T-helper 2 cell (primary cell): ENCODE results near the gene SCAF1.

Source experiments
- DNase-seq, 5 experiments: peaks; one replicate each; pipeline versions ENCODE4 v3.0.0 to v3.0.0-alpha.2; 2012 to 2022

Gene SCAF1

DNA sequence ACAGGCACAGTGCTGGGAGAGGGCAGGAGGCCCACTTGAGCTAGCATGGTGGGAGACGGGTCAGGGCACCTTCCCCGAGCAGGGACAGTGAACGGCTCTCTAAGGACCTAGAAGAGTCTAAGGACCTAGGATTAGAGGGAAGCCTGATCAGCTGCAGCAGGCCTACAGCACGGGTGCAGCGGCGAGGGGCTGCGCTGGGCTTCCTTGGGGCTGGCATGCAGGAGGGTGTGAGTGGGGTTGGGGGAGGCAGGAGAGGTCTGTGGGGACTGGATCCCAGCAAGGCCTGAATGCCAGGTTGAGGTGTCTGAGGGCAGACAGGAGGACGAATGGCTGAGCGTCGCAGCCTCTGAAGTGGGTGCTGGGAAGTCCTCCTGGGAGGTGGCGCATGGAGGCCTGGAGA lies 3.6 kb downstream of the SCAF1 start:
- DNase-seq: no peak

DNA sequence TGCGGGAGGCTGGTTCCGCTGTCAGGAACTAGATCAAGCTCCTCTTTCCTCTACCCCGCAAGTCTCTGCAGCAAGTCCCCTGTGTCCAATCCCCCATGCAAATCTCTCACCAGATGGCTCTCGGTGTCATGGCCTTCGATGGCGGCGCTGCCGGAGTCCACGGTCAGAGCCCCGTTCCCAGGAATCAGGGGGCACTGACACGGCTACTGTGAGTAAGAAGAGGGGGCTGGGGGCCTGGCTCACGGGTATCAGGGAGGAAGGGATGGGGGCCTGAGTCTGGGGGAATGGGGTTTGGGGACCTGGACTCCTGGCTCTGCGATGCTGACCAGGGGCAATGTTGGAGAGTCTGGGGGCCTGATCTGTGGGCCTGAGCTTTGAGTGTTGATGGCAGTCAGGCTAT lies 4.0 kb downstream of the SCAF1 start:
- DNase-seq: no peak

DNA sequence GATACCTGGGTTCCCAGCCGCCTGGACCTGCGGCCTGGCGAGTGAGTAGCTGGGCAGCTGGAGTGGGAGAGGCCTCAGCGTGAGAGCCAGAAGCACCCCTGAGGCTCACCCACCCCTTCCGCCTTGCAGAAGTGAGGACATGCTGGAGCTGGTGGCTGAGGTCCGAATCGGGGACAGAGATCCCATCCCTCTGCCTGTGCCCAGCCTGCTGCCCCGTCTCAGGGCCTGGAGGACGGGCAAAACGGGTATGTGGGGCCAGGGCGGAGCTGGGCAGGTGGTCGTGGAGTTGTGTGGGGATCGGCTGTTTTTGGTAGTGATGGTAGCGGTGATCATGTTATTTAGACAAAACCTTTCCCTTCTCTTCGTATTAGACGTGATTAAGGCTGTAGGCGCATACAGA lies 4.6 kb downstream of the SCAF1 start:
- no peak for DNase-seq

DNA sequence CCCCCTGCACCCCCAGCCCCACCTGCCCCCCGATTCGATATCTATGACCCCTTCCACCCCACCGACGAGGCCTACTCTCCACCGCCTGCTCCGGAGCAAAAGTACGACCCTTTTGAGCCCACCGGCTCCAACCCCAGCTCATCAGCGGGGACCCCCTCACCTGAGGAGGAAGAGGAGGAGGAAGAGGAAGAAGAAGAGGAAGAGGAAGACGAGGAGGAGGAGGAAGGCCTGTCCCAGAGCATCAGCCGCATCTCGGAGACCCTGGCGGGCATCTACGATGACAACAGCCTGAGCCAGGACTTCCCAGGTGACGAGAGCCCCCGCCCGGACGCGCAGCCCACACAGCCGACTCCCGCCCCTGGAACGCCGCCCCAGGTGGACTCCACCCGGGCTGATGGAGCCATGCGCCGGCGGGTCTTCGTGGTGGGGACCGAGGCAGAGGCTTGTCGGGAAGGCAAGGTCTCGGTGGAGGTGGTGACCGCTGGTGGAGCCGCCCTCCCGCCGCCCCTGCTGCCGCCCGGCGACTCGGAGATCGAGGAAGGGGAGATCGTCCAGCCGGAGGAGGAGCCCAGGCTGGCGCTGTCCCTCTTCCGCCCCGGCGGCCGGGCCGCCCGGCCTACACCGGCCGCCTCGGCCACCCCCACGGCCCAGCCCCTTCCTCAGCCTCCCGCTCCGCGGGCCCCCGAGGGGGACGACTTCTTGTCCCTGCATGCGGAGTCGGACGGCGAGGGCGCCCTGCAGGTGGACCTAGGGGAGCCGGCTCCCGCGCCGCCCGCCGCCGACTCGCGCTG lies 9.2 kb downstream of the SCAF1 start:
- no peak for DNase-seq

DNA sequence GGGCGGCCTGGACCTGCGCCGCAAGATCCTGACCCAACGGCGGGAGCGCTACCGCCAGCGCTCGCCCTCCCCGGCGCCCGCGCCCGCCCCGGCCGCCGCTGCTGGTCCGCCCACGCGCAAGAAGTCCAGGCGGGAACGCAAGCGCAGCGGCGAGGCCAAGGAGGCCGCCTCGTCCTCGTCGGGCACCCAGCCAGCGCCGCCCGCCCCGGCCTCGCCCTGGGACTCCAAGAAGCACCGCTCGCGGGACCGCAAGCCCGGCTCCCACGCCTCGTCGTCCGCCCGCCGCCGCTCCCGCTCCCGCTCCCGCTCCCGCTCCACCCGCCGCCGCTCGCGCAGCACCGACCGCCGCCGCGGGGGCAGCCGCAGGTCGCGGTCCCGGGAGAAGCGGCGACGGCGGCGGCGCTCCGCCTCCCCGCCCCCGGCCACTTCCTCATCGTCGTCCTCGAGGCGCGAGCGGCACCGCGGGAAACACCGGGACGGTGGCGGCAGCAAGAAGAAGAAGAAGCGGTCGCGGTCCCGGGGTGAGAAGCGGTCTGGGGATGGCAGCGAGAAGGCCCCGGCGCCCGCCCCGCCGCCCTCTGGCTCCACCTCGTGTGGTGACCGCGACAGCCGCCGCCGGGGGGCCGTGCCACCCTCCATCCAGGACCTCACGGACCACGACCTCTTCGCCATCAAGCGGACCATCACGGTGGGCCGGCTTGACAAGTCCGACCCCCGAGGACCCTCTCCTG lies 10.0 kb downstream of the SCAF1 start:
- DNase-seq: no peak

DNA sequence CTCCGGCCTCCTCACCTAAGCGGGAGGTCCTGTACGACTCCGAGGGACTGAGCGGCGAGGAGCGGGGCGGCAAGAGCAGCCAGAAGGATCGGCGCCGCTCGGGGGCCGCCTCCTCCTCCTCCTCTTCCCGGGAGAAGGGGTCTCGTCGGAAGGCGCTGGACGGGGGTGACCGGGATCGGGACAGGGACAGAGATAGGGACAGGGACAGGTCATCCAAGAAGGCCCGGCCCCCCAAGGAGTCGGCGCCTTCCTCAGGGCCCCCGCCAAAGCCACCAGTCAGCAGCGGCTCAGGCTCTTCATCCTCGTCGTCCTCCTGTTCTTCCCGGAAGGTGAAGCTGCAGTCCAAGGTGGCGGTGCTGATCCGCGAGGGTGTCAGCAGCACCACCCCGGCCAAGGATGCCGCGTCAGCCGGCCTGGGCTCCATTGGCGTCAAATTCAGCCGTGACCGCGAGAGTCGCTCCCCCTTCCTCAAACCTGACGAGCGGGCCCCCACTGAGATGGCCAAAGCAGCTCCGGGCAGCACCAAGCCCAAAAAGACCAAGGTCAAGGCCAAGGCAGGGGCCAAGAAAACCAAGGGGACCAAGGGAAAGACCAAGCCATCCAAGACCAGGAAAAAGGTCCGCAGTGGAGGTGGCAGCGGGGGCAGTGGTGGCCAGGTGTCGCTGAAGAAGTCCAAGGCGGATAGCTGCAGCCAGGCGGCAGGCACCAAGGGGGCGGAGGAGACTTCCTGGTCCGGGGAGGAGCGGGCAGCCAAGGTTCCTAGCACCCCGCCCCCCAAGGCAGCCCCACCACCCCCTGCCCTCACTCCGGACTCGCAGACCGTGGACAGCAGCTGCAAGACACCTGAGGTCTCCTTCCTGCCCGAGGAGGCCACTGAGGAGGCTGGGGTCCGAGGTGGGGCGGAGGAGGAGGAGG lies 10.8 kb downstream of the SCAF1 start:
- DNase-seq: no peak

DNA sequence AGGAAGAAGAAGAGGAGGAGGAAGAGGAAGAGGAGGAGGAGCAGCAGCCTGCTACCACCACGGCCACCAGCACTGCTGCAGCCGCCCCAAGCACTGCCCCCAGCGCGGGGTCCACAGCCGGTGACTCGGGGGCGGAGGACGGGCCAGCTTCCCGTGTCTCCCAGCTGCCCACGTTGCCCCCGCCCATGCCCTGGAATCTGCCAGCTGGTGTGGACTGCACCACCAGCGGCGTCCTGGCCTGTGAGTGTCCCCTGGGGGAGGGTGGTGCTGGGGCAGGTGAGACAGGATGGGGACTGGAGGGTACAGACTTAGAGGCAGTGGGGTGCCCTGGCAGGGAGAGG lies 11.4 kb downstream of the SCAF1 start:
- no peak for DNase-seq

DNA sequence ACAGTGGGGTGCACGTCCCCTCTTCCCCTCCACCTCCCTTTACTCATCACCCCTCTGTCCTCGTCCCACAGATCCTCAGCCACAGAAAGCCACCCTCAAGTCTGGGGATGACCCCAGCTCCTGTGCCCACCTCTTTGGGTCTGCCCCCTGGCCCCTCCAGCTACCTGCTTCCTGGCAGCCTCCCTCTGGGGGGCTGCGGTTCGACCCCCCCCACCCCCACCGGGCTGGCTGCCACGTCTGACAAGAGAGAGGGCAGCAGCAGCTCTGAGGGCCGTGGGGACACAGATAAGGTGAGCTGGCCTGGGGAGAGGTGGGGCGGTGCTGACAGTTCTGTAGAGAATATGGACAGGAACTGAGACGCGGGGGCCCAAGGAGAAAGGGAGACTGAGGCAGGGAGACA lies 12.6 kb downstream of the SCAF1 start:
- DNase-seq: no peak

DNA sequence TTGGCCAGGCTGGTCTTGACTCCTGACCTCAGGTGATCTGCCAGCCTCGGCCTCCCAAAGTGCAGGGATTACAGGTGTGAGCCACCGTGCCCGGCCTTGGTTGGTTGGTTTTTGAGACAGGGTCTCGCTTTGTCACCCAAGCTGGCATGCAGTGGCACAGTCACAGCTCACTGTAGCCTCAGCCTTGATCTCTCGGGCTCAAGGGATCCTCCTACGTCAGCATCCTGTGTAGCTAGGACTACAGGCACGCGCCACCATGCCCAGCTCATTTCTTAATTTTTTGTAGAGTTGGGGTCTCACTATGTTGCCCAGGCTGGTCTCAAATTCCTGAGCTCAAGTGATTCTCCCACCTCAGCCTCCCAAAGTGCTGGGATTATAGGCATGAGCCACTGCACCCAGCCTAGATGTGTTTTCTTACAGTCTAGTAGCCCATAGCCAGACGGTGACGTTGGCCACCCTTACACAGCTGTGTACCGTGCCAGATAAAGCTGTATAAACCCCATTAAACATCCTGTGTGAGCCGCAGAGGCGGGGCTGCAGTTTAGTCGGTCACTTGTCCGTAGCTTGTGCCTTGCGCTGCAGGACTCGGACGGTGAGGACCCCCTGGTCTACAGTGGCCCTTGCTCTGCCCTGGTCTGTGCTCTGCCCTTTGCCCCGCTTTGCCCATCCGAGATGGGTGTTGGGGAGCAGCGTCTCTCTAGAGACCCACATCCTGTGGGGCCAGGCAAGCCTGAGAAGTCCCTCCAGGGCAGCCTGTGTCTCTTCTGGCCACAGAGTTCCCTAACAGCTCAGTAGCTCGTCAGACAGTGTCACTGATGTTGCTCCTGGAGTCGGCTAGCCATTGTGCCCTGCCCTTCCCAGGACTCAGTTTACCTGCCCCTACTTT lies 13.8 kb downstream of the SCAF1 start:
- DNase-seq: no peak

DNA sequence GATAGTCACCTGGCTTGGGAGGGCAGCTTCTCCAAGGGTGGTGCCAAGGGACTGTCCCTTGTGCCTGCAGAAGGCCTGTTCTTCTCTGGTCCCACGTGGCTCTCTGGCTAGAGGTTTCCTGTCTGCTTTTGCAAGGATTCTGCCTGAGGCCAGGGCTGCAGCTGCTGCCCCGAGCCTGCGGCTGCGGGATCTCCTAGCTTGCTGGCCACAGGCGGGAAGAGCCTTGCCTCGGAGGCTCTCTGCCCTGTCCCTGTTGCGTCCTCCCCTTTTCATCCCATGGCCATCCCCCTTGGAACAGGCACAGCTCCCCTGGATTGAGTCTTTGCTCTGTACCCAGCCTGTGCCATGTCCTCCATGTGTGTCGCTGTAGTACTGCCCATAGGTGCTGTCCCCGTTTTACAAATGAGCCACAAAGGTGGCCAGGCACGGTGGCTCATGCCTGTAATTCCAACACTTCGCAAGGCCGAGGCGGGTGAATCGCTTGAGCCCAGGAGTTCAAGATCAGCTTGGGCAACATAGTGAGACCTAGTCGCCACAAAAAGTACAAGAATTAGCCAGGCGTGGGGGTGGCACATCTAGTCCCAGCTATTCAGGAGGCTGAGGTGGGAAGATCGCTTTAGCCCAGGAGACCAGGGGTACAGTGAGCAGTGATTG lies 14.6 kb downstream of the SCAF1 start:
- no peak for DNase-seq

DNA sequence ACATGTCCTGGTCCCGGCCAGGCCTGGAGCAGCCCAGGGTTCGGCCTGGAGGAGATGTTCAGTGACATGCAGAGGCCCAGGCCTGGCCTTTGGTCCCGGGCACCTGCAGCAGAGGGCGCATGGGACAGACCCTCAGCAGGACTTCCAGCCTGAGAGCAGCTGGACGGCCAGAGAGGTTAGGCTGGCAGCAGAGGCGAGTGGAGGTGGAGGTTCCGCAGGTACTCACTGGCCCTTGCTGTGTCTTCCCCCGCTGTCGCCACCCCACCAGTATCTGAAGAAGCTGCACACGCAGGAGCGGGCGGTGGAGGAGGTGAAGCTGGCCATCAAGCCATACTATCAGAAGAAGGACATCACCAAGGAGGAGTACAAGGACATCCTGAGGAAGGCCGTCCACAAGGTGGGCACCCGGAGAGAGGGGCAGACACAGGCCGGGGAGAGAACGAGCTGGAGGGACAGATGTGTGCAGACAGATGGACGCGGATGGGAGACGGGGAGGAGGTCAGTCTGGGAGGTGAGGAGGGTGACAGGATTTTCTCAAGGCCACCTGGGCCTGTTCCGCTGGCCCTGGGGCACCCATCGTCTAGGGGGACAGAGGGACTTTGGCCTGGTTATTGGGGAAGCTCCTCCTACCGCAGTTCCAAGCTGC lies 15.6 kb downstream of the SCAF1 start:
- no peak for DNase-seq

DNA sequence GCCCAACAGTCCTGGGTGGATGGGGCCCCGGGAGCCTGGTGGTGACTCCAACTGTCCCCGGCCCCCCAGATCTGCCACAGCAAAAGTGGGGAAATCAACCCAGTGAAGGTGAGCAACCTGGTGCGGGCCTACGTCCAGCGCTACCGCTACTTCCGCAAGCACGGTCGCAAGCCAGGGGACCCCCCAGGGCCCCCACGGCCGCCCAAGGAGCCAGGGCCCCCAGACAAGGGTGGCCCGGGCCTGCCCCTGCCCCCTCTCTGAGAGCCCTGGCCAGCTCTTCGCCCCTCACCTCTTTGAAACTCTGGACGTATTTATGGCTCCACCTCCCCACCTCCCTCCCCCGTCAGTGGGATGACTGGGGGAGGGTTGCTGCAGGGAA lies 16.1 kb downstream of the SCAF1 start:
- no peak for DNase-seq

DNA sequence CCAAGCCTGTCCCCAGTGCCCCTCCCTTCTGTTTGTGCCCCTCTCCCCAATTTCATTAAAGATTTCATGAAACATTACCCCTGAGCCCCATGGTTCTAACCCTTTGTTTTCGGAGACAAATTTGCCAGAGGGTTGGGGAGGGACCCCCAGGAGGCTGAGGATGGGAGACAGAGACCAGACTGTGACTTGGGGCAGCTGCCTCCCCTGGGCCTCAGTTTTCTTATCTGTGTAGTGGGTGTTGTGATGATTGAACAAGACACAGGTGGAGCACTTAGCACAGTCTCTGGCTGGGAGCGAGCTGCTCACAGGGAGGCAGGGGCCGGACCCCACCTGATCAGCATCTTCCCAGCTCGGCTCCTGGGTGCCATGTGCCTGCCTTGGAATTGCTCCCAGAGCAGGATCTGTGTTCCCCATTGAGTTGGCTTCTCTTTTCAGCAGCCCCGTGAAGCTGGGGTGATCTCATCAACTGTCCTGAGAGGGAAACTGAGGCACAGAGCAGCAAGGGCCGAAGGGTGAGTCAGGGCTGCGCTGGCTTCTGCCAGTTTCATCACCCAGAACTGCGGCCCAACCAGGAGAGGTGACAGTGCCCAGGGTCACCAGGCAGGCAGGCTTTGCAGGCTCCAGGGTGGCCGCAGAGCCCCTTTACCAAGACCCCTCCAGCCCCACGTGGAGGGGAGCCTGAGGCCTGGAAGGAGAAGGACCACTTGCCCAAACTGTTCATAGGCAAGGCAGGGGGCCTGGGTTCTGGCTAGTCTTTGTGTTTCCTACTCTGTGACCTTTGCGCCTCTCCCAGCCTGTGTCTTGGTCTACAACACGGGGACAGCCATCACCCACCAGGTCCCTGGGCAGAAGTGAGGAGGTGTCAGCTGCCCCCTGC lies 16.8 kb downstream of the SCAF1 start:
- no peak for DNase-seq

DNA sequence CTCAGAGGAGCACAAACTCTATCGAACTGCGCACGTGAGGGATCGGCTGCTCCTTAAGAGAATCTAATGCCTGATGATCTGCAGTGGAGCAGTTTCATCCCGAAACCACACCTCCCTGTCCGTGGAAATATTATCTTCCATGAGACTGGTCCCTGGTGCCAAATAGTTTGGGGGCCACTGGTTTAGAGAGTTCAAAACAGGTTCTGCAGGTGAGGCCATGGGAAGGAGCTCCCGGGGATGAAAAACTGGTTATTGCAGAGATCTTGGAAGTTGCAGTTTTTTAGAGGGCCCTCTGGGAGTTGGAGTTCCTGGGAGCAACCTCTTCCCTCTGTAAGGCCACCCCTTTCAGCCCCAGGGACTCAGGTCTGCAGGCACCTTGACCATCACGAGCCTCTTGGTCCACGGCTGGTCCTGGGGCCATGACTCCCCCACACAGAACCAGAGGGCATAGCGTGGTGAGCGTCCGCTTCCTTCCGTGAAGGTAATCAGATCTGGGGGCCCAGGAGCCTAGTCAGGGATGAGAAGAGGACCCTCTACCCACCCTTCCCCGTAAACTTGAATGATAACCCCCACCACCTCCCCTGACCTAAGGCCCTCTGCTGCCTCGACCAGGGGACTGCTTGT lies 18.4 kb downstream of the SCAF1 start:
- DNase-seq: no peak

DNA sequence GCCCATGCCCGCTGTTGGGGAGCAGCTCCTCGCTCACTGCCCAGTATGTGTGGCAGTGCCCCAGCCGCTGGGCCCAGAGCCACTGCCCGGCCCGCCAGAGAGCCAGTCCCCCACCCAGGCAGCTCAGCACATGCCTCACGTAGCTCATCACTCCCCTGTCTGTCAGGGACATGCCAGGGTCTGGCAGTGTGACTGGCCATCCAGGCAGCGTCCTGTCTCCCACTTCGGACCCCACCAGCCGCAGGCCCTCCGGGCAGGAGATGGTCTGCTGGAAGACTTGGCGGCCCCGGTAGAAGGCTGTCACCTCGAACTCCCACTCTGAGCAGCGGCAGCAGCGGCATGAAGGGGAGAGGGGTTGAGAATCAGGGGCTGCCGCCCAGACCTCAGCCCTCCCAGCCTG lies 20.0 kb downstream of the SCAF1 start:
- DNase-seq: no peak

DNA sequence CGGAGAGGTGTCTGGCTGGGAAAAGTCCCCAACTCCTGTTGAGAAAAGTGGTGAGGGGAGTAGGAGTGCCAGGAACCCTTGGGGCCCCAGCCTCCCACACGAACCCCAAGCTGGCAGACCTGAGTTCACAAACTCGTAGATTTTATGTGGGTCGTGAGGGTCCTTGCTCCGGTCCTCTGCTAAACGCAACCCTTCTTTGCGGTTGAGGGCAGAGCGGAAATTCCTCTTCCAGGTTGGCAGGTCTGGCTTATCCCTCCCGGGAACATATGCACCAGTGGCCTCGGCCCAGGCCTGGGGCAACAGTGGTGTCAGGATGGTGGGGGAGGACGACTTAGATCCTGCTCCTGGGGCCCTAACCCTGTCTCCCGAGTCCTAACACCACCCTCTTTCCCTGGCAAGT lies 21.2 kb downstream of the SCAF1 start:
- no peak for DNase-seq

DNA sequence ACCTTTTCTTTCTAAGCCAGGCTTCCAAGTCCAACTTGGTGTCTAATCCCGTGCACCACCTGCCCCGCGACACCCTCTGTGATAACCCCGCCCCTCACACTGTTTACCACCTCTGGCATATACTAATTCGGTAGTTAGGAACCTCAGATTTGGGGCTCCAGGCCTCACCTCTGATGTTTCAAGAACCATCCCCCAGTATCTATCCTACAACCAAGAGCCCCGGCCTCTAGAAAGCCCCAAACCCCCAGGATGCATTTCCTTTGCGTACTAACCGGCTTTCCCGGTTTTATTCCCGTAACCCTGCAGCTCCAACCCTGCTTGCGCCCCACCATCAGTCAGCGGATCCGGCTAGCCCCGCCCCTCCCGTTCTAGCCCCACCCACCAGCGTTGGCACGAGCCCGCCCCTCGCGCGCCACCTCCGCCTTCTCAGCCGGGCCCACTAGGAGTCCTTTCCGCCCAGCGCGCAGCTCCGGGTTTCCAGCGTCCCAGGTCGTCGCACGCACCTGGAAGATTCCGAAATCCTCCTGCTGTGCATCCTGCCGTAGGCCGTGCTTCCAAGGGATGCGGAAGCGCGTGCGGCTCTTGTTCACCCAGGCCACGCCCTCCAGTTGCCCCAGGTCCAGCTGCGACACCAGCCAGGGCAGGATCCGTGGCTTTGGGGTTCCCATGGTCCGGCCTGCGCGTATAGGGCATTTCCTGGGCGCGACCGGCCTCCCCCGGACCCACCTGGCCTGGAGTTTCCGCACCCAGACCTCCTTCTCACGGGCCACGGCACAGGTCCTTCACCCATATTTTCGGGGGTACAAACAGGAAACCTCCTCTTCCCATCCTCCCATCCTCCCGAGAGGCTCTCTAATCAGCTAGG lies 22.4 kb downstream of the SCAF1 start:
- DNase-seq: peak; percentile 74 to 96 (median 87)

DNA sequence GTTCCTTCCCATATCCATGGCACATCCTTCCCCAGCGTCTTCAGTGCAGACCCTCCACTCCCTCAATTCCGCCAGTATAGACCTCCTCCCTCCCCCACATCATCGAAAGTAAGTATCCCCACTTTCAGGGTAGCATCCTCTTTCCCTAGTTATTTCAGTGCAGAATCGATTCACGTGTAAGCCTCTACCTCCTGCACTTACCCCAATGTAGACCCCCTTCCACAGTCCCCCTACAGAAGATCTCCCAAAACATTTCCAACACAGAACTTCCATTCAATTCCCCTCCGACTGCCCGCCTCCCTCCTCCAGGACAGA lies 23.0 kb downstream of the SCAF1 start:
- no peak for DNase-seq
